Measurements from ENCODE around the gene WFIKKN1. TPM values are rescaled to one million over a fixed set of nuclear protein-coding genes. Genes with fewer than 3 reads are reported as not detected.
A peak's percentile ranks its signal among the peaks of the same experiment; 100 is the strongest.

WFIKKN1 gene
- total and polyA plus RNA-seq, 11 donors = 0.15 to 1.1 (median 0.29) TPM

- Histone ChIP-seq H3K27me3 (no peaks in the 10 kb centered on the region), H3K4me3 (no peak overlapping the region), H3K9me3 (no peaks in the 10 kb centered on the region), H3K4me1 (peaks cover 0 to 25% (median 21%) of the 10 kb centered on the region in 12 donors), H3K36me3 (peaks cover 0 to 39% (median 10%) of the 10 kb centered on the region in 9 donors), H3K27ac (peak overlapping the region in 1 of 12 donors; percentile 57)
- intact Hi-C loops (cut with DNase I) = loop anchor here in 3 of 10 donors (5.0 kb wide), 2 partner anchors 35 to 50 kb away; partner anchors contain the start of gene RAB40C (in 2 of the 3)
- WGBS, 4 donors = 86 to 92% (median 89%) methylated on average over 30 to 50 of the region's 50 CpGs
- DNase-seq = peak in 1 of 5 donors; percentile 45
- no peak for ATAC-seq
- TF ChIP-seq CTCF (IDR thresholded peaks at IDR 0.05) (no peak), POLR2A (IDR thresholded peaks at IDR 0.05) (no peak)
Observed at GRCh38 chr16:627454-628239, 3.1 kb upstream of the WFIKKN1 start.

- Histone ChIP-seq H3K9me3 (no peaks in the 10 kb centered on the region), H3K4me1 (peaks cover 0 to 25% (median 21%) of the 10 kb centered on the region in 12 donors), H3K4me3 (no peak overlapping the region), H3K27me3 (no peaks in the 10 kb centered on the region), H3K36me3 (peaks cover 0 to 47% (median 10%) of the 10 kb centered on the region in 9 donors), H3K27ac (no peak overlapping the region)
- 93 to 97% (median 95%) methylated on average over 24 to 33 of the region's 33 CpGs for WGBS, 4 donors
- DNase-seq (peak in 1 of 5 donors; percentile 29), ATAC-seq (no peak)
- intact Hi-C loops (cut with DNase I) = loop anchor here in 3 of 10 donors (5.0 kb wide), 2 partner anchors 36 to 51 kb away; partner anchors contain the start of gene RAB40C (in 2 of the 3)
- TF ChIP-seq CTCF (IDR thresholded peaks at IDR 0.05) (no peak), POLR2A (IDR thresholded peaks at IDR 0.05) (no peak)
Observed at GRCh38 chr16:628321-629061, 2.3 kb upstream of the WFIKKN1 start.

- Histone ChIP-seq H3K27ac (peak overlapping the region in 3 of 12 donors; percentile 6 to 54 (median 19)), H3K4me3 (no peak overlapping the region), H3K4me1 (peaks cover 0 to 25% (median 21%) of the 10 kb centered on the region in 12 donors), H3K9me3 (no peaks in the 10 kb centered on the region), H3K36me3 (peaks cover 0 to 55% (median 10%) of the 10 kb centered on the region in 9 donors), H3K27me3 (no peaks in the 10 kb centered on the region)
- DNase-seq = peak in 2 of 5 donors; percentile 23
- ATAC-seq = peak in 3 of 4 donors; percentile 4 to 28 (median 5)
- WGBS, 4 donors = 65 to 89% (median 70%) methylated on average over 10 to 29 of the region's 29 CpGs
- no peak for TF ChIP-seq POLR2A (IDR thresholded peaks at IDR 0.05)
- TF ChIP-seq CTCF (IDR thresholded peaks at IDR 0.05) = no peak
- intact Hi-C loops (cut with DNase I) = loop anchor here in 3 of 10 donors (5.0 kb wide), 2 partner anchors 37 to 52 kb away; partner anchors contain the start of gene RAB40C (in 2 of the 3)
Observed at GRCh38 chr16:629185-629832, 1.5 kb upstream of the WFIKKN1 start.
